Karpas-422 (cell line): ENCODE results near the gene MTMR12. TPM values are rescaled to one million over a fixed set of nuclear protein-coding genes. Genes with fewer than 3 reads are reported as not detected.
"Not testable (repeated sequence)": the region's sequence is repeated elsewhere in the genome, so short reads cannot be mapped to it uniquely, and the experiment has no call there.

Experiments used
- DNase-seq: peaks from one replicate; pipeline ENCODE4 v3.0.0-alpha.2; 2015
- H2AFZ ChIP-seq: fragments of 200-600 bp; sonication (generic); 2 replicates; pipeline ENCODE4 v1.6.1; 2014; ENCODE audit warnings: antibody characterized with exemption, low read length, mixed read lengths
- H3K27ac ChIP-seq: fragments of 200-600 bp; sonication (generic); 2 replicates; pipeline ENCODE4 v1.5.1; 2014; ENCODE audit warnings: mild to moderate bottlenecking, low read length, moderate library complexity
- H3K27me3 ChIP-seq: fragments of 200-600 bp; sonication (generic); 2 replicates; pipeline ENCODE4 v1.6.1; 2014; ENCODE audit warnings: low read length, mixed read lengths
- H3K36me3 ChIP-seq: fragments of 200-600 bp; sonication (generic); 2 replicates; pipeline ENCODE4 v1.6.1; 2014; ENCODE audit warnings: low read length, mixed read lengths; ENCODE audit not compliant: insufficient read depth
- H3K4me1 ChIP-seq: fragments of 200-600 bp; sonication (generic); 2 replicates; pipeline ENCODE4 v1.6.1; 2014; ENCODE audit warnings: mild to moderate bottlenecking, low read length, mixed read lengths
- H3K4me2 ChIP-seq: fragments of 200-600 bp; sonication (generic); 2 replicates; pipeline ENCODE4 v1.6.1; 2014; ENCODE audit warnings: low read length, low read depth, mild to moderate bottlenecking; ENCODE audit not compliant: poor library complexity, severe bottlenecking
- H3K4me3 ChIP-seq: fragments of 200-600 bp; sonication (generic); 2 replicates; pipeline ENCODE4 v1.5.1; 2014; ENCODE audit warnings: mild to moderate bottlenecking, antibody characterized with exemption, low read length, mixed read lengths
- H3K79me2 ChIP-seq: fragments of 200-600 bp; sonication (generic); 2 replicates; pipeline ENCODE4 v1.6.1; 2014; ENCODE audit warnings: mild to moderate bottlenecking, low read length, mixed read lengths
- H3K9ac ChIP-seq: fragments of 200-600 bp; sonication (generic); 2 replicates; pipeline ENCODE4 v1.6.0; 2014; ENCODE audit warnings: low read length
- H3K9me2 ChIP-seq: fragments of 200-600 bp; sonication (generic), shearing (Covaris generic); replicated peaks from 2 replicates; pipeline ENCODE4 v1.6.0; 2014; ENCODE audit warnings: mild to moderate bottlenecking, low read length, moderate library complexity; ENCODE audit not compliant: insufficient read depth
- H3K9me3 ChIP-seq: fragments of 300-700, 200-600 bp; sonication (generic); 2 replicates; pipeline ENCODE4 v1.6.1; 2014; ENCODE audit warnings: low read length, mixed read lengths
- H4K20me1 ChIP-seq: fragments of 200-600 bp; sonication (generic); 2 replicates; pipeline ENCODE4 v1.6.1; 2014; ENCODE audit warnings: mild to moderate bottlenecking, antibody characterized with exemption, low read length, low read depth; ENCODE audit not compliant: insufficient read depth
- total RNA-seq: library from RNA; depleted of rRNA; stranded (reverse); fragments of >200 nt; shearing (Covaris generic); gene quantifications from 2 replicates; pipeline ENCODE4 v1.2.3, GENCODE V29; 2014; ENCODE audit warnings: low replicate concordance

MTMR12 gene
- total RNA-seq, 1 experiment from 2014 or later: 126 TPM

- Histone ChIP-seq H3K9ac (no peak overlapping the region), H3K9me2 (no peaks in the 10 kb centered on the region), H3K27ac (no peak overlapping the region), H3K79me2 (peaks cover 100% of the 10 kb centered on the region), H3K4me3 (no peak overlapping the region), H3K9me3 (no peaks in the 10 kb centered on the region), H4K20me1 (peaks cover 38% of the 10 kb centered on the region), H3K4me1 (peaks cover 18% of the 10 kb centered on the region), H3K4me2 (no peak overlapping the region), H3K36me3 (peaks cover 27% of the 10 kb centered on the region; the same call in 1 of the 2 replicates), H2AFZ (no peak overlapping the region), H3K27me3 (no peaks in the 10 kb centered on the region)
- DNase-seq: no peak
These were observed 21.8 kb downstream of the MTMR12 start for GRCh38 chr5:32290922-32291321.

GRCh38 chr5:32290501-32290900 is 22.2 kb downstream of the MTMR12 start:
- not testable (repeated sequence) for H3K9ac ChIP-seq, H2AFZ ChIP-seq, H3K27me3 ChIP-seq, H3K9me2 ChIP-seq, DNase-seq, H3K9me3 ChIP-seq, H3K27ac ChIP-seq, H3K4me2 ChIP-seq, H3K4me3 ChIP-seq
- Histone ChIP-seq H3K36me3 (peaks cover 25% of the 10 kb centered on the region; the same call in 1 of the 2 replicates), H3K4me1 (peaks cover 23% of the 10 kb centered on the region), H4K20me1 (peaks cover 38% of the 10 kb centered on the region), H3K79me2 (peaks cover 100% of the 10 kb centered on the region)

GRCh38 chr5:32289986-32290385 is 22.8 kb downstream of the MTMR12 start:
- H3K9me2 ChIP-seq, H2AFZ ChIP-seq, H3K27me3 ChIP-seq, H3K9ac ChIP-seq, DNase-seq, H3K4me3 ChIP-seq, H3K27ac ChIP-seq, H3K9me3 ChIP-seq, H3K4me2 ChIP-seq: not testable (repeated sequence)
- peaks cover 100% of the 10 kb centered on the region for H3K79me2 ChIP-seq
- H4K20me1 ChIP-seq: peaks cover 36% of the 10 kb centered on the region
- H3K4me1 ChIP-seq: peaks cover 24% of the 10 kb centered on the region
- peaks cover 20% of the 10 kb centered on the region; the same call in 1 of the 2 replicates for H3K36me3 ChIP-seq

GRCh38 chr5:32288135-32288534 is 24.6 kb downstream of the MTMR12 start:
- not testable (repeated sequence) for H3K9me3 ChIP-seq, H3K27me3 ChIP-seq, DNase-seq, H3K36me3 ChIP-seq, H3K4me2 ChIP-seq, H3K4me3 ChIP-seq, H2AFZ ChIP-seq, H3K9ac ChIP-seq, H3K27ac ChIP-seq, H3K9me2 ChIP-seq
- Histone ChIP-seq H4K20me1 (peaks cover 37% of the 10 kb centered on the region), H3K79me2 (peaks cover 99% of the 10 kb centered on the region), H3K4me1 (peaks cover 34% of the 10 kb centered on the region)

- H3K4me3 ChIP-seq, H3K36me3 ChIP-seq, H3K27ac ChIP-seq, H3K27me3 ChIP-seq, H3K9me3 ChIP-seq, H2AFZ ChIP-seq, DNase-seq, H3K4me2 ChIP-seq, H3K9me2 ChIP-seq, H3K9ac ChIP-seq: not testable (repeated sequence)
- peaks cover 99% of the 10 kb centered on the region for H3K79me2 ChIP-seq
- peaks cover 40% of the 10 kb centered on the region for H3K4me1 ChIP-seq
- peaks cover 43% of the 10 kb centered on the region for H4K20me1 ChIP-seq
These were observed 25.2 kb downstream of the MTMR12 start for GRCh38 chr5:32287525-32287924.

- no peaks in the 10 kb centered on the region for H3K9me3 ChIP-seq
- peaks cover 45% of the 10 kb centered on the region for H4K20me1 ChIP-seq
- H3K27ac ChIP-seq: no peak overlapping the region
- H3K27me3 ChIP-seq: no peaks in the 10 kb centered on the region
- peaks cover 45% of the 10 kb centered on the region for H3K4me1 ChIP-seq
- DNase-seq: no peak
- peaks cover 97% of the 10 kb centered on the region for H3K79me2 ChIP-seq
- peaks cover 10% of the 10 kb centered on the region; the same call in 1 of the 2 replicates for H3K36me3 ChIP-seq
- H3K9me2 ChIP-seq: no peaks in the 10 kb centered on the region
- H3K9ac ChIP-seq: no peak overlapping the region
- H3K4me2 ChIP-seq: no peak overlapping the region
- H2AFZ ChIP-seq: no peak overlapping the region
- no peak overlapping the region for H3K4me3 ChIP-seq
These were observed 27.1 kb downstream of the MTMR12 start for GRCh38 chr5:32285510-32286138.

- peaks cover 37% of the 10 kb centered on the region for H4K20me1 ChIP-seq
- H3K4me3 ChIP-seq: no peak overlapping the region
- H3K9ac ChIP-seq: no peak overlapping the region
- peaks cover 10% of the 10 kb centered on the region; the same call in 1 of the 2 replicates for H3K36me3 ChIP-seq
- H2AFZ ChIP-seq: no peak overlapping the region
- H3K27ac ChIP-seq: 0 out of 2 replicates have a peak overlapping the region, but pooled peaks have one; percentile 3
- H3K4me1 ChIP-seq: peaks cover 63% of the 10 kb centered on the region
- no peak for DNase-seq
- no peaks in the 10 kb centered on the region for H3K9me3 ChIP-seq
- no peaks in the 10 kb centered on the region for H3K27me3 ChIP-seq
- no peak overlapping the region for H3K4me2 ChIP-seq
- peaks cover 96% of the 10 kb centered on the region for H3K79me2 ChIP-seq
- no peaks in the 10 kb centered on the region for H3K9me2 ChIP-seq
These were observed 29.0 kb downstream of the MTMR12 start for GRCh38 chr5:32283539-32284377.

GRCh38 chr5:32283061-32283460 is 29.7 kb downstream of the MTMR12 start:
- no peak for DNase-seq
- Histone ChIP-seq H3K9ac (no peak overlapping the region), H3K4me1 (peaks cover 70% of the 10 kb centered on the region), H2AFZ (no peak overlapping the region), H3K9me3 (no peaks in the 10 kb centered on the region), H3K79me2 (peaks cover 96% of the 10 kb centered on the region), H4K20me1 (peaks cover 37% of the 10 kb centered on the region), H3K4me2 (no peak overlapping the region), H3K9me2 (no peaks in the 10 kb centered on the region), H3K27me3 (no peaks in the 10 kb centered on the region), H3K27ac (0 out of 2 replicates have a peak overlapping the region, but pooled peaks have one; percentile 3), H3K36me3 (peaks cover 10% of the 10 kb centered on the region; the same call in 1 of the 2 replicates), H3K4me3 (no peak overlapping the region)
